NT2/D1 (cell line): ENCODE measurements around the gene RASGRF2.

Experiments used
- SUZ12 ChIP-seq: IDR thresholded peaks from 2 replicates; pipeline ENCODE4 v1.6.1; 2011; ENCODE audit not compliant: insufficient read length, insufficient read depth; ENCODE audit errors: extremely low read depth
- YY1 ChIP-seq: IDR thresholded peaks from 2 replicates; pipeline ENCODE4 v1.6.1; 2011; ENCODE audit not compliant: insufficient read length, insufficient read depth
- ZNF274 ChIP-seq: IDR thresholded peaks from 2 replicates; pipeline ENCODE4 v1.6.1; 2011; ENCODE audit warnings: mild to moderate bottlenecking, low read depth, low read length

DNA sequence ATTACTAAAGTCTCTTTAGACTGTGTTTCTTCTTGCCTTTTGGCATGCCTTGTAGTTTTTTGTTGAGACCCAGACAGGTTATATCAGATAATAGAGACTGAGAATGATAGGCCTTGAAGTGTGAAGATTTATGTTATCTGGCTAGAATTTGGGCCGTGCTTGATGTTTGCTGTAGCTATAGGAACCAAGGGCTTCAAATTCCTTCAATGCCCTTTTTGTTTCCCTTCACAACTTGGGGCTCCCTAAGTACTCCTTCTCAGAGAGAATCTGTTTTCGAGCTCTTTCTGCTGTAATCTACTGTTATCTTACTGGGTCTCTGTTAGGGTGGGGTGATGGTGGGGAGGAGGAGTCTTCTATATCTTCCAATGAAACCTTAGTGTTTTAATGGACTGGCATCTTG, 177.7 kb downstream of the RASGRF2 start:
- TF ChIP-seq YY1 (no peak), SUZ12 (no peak), ZNF274 (no peak)
